Suppressor macrophage treated with lipopolysaccharide for 1 hour (primary cell): ENCODE results near the gene RAI1.

ENCODE experiments used
- DNase-seq, 3 donors: peaks; one replicate each; pipeline ENCODE4 v3.0.0-alpha.2; 2020 to 2022

Gene RAI1

GRCh38 chr17:17784657-17785267, 103.5 kb downstream of the RAI1 start:
- peak in 2 of 3 donors; percentile 11 to 24 for DNase-seq

DNA sequence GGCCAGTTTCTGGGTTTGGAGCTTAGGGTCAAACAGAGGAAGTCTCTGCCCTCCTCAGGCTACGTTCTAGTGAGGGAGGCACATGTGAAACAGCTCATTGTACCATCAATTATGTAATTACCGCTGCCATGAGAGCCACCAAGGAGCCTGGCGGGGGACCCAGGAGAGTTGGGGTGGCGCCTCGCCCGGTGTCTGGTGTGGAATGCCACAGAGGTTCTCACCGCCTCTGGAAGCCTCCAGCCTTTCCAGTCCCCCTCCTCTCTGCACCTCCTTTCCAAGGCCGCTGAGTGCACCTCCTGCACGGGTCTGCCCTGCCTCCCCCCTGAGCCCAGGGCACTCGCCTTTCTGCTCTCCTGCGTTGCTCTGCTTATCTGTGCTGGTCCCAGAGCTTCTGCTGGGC, 104.1 kb downstream of the RAI1 start:
- no peak for DNase-seq

- no peak for DNase-seq
Observed at GRCh38 chr17:17786998-17787397, 105.7 kb downstream of the RAI1 start.

GRCh38 chr17:17787568-17787967, 106.3 kb downstream of the RAI1 start:
- DNase-seq, result no peak

- no peak for DNase-seq
Observed at GRCh38 chr17:17788967-17789366, 107.7 kb downstream of the RAI1 start.

GRCh38 chr17:17789410-17789809, 108.2 kb downstream of the RAI1 start:
- DNase-seq, result no peak

DNA sequence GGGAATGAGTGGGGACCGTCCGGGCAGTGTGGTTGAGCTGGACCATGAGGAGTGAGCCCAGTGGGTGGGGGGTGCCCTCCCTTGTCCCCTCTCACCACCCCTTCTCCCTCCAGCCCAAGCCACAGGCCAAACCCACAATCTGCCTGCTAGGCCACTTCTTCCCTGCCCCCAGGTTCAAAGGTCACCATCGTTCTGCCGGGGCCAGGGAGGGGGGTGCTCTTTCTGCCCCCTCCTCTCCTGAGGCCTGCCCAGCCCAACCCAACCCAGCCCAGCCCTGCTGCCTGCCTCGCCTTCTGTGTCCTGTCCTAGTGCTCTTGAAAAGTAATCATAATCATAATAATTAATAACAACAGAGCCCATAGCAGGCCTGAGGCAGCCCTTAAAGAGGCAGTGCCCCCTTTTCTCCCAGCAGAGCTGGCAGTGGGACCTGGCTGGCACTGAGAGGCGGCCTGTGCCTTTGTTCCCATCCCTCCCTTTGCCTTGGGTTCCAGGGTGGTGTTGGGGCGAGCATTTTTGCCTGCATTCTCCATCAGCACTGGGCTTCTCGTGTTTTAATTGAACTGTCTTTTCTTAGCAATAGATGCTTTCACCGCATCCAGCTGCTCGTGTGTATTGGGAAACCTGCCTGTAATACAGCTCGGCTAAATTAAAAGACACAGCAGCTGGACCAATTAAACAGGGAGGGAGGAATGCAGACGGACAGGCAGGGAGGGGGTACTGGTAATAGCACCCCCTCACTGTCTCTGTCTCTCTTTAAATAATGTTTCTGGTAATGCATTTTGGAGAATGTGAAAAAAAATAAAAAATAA, 108.8 kb downstream of the RAI1 start:
- no peak for DNase-seq

DNA sequence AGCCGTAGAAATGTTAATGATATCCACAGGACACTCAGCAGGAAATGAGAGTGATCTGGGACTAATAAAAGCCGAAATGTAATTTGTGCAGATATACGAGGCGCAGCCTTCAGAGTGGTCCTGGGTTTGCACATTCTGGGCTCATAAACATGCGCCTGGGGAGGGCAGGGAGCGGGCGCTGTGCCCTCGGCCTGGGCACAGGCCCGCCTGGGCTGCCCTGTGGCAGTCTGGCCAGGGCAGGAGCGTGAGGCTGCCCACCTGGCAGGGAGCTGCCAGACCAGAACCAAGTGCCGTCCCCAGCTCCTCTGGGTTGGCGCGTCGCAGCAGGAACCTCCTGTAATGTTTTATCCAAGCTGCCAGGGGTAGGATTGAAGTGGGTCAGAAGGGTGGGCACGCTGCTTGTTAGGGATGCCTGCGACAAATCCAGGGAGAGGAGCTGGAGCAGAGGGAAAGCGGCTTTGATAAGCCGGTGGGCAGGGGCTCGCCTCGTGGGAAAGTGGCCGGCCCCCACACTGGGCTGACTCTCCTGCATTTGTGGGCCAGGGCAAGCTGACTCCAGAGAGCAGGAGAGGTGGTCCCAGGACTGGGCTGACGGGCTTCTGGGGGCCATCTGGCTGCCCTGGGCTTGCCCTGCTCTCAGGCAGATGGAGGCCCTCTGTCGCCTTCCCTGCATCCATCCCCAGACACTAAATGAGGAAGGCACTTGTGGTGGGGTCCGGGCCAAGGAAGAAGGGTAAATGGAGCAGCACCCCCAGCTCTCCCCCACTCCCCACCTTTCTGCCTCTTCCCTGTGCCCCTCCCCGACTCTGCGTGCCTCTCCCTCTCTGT, 109.6 kb downstream of the RAI1 start:
- DNase-seq, result no peak

- DNase-seq, result no peak
Observed at GRCh38 chr17:17792037-17792550, 110.8 kb downstream of the RAI1 start.

- DNase-seq, result peak in 1 of 3 donors; percentile 3
Observed at GRCh38 chr17:17792551-17793377, 111.5 kb downstream of the RAI1 start.

GRCh38 chr17:17793378-17794214, 112.3 kb downstream of the RAI1 start:
- DNase-seq, result no peak

DNA sequence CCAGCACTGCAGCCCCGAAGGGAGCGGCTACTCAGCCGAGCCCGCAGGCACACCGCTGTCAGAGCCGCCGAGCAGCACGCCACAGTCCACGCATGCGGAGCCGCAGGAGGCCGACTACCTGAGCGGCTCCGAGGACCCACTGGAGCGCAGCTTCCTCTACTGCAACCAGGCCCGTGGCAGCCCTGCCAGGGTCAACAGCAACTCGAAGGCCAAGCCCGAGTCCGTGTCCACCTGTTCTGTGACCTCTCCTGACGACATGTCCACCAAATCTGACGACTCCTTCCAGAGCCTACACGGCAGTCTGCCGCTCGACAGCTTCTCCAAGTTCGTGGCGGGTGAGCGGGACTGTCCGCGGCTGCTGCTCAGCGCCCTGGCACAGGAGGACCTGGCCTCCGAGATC, 113.1 kb downstream of the RAI1 start:
- no peak for DNase-seq

GRCh38 chr17:17795296-17795695, 114.0 kb downstream of the RAI1 start:
- no peak for DNase-seq

DNA sequence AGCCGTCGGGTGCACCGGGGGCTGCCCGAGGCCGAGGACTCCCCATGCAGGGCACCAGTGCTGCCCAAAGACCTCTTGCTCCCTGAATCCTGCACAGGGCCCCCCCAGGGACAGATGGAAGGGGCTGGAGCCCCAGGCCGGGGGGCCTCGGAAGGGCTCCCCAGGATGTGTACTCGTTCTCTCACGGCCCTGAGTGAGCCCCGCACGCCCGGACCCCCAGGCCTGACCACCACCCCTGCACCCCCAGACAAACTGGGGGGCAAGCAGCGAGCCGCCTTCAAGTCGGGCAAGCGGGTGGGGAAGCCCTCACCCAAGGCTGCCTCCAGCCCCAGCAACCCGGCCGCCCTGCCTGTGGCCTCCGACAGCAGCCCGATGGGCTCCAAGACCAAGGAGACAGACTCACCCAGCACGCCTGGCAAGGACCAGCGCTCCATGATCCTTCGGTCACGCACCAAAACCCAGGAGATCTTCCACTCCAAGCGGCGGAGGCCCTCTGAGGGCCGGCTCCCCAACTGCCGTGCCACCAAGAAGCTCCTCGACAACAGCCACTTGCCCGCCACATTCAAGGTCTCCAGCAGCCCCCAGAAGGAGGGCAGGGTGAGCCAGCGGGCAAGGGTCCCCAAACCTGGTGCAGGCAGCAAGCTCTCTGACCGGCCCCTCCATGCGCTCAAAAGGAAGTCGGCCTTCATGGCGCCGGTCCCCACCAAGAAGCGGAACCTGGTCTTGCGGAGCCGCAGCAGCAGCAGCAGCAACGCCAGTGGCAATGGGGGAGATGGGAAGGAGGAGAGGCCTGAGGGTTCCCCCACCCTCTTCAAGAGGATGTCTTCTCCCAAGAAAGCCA, 114.9 kb downstream of the RAI1 start:
- no peak for DNase-seq

DNA sequence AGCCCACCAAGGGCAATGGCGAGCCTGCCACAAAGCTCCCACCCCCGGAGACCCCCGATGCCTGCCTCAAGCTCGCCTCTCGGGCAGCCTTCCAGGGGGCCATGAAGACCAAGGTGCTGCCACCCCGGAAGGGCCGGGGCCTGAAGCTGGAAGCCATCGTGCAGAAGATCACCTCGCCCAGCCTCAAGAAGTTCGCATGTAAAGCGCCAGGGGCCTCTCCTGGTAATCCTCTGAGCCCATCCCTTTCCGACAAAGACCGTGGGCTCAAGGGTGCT, 115.5 kb downstream of the RAI1 start:
- no peak for DNase-seq

GRCh38 chr17:17797119-17797809, 116.0 kb downstream of the RAI1 start:
- no peak for DNase-seq

DNA sequence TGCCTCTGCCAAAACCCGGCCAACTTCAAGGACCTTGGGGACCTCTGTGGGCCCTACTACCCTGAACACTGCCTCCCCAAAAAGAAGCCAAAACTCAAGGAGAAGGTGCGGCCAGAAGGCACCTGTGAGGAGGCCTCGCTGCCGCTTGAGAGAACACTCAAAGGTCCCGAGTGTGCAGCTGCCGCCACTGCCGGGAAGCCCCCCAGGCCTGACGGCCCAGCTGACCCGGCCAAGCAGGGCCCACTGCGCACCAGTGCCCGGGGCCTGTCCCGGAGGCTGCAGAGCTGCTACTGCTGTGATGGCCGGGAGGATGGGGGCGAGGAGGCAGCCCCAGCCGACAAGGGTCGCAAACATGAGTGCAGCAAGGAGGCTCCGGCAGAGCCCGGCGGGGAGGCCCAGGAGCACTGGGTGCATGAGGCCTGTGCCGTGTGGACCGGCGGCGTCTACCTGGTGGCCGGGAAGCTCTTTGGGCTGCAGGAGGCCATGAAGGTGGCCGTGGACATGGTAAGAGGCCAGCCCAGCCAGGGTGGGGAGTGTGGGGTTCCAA, 116.8 kb downstream of the RAI1 start:
- no peak for DNase-seq

DNA sequence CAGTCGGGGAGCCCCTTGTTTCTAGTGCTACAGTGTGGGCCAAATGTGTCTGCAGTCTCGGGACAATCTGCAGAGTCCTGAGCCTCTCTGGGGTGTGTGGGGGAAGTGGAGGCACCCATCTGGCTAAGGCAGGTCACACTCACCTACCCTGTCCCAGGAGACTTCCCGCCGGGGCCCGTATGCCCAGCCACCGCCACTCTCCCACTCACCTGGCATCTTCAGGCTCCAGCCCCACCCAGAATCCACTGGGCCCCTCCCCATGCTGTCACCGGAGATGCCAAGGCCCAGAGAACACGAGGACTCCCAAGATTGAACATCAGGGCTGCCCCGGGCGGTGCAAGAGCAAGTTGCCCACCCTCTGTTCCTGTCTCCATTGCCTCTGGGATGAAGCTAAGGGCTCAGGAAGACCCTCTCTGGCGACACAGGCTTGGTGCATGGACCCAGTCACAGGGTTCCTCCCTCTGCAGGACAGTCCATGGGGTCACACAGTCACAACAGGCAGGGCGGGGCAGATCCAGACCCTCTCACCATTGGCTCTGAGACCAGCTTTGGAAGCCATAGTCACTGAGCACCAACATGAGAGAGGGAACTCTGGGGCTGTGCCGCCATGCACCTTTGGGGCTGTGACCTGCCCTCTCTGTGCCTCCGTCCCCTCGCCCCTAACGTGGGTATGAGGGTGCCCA, 117.5 kb downstream of the RAI1 start:
- no peak for DNase-seq

DNA sequence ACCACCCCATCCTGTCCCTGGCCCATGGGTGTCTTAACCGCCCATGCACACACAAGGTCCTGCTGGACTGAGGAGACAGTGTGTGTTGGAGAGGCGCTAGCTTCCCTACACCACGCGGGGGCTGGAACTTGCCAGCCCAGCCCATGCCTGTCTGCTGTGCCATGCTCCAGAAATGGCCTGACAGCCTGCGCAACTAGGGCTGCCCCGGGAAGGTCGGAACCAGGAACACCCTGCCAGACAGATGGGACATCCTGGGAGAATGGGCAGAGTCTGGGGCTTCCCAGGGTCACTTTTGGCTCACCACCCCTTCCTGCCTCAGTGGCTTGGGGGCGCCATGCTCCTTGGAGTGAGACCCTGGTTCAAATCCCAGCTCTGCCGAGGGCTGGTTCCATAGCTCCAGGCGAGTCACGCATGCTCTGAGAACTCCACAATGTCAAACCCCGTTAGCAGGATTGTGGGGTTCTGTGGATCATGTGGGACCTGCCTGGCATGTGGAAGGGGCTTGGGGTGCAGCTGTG, 119.3 kb downstream of the RAI1 start:
- DNase-seq, result no peak
